DOHH2 (cell line): ENCODE data around the gene ABCA5.
"Not testable (repeated sequence)": the region's sequence is repeated elsewhere in the genome, so short reads cannot be mapped to it uniquely, and the experiment has no call there.

Experiments used
- H3F3A ChIP-seq: fragments of 200-600 bp; sonication (generic), shearing (Covaris generic); 2 replicates; pipeline ENCODE4 v1.6.0; 2016; ENCODE audit warnings: antibody characterized with exemption, mild to moderate bottlenecking; ENCODE audit not compliant: control insufficient read depth, insufficient read depth
- H3K27ac ChIP-seq: fragments of 200-600 bp; sonication (generic); 2 replicates; pipeline ENCODE4 v1.5.1; 2014; ENCODE audit warnings: low read depth, mild to moderate bottlenecking, low read length, moderate library complexity
- H3K27me3 ChIP-seq: fragments of 200-600 bp; sonication (generic); 2 replicates; pipeline ENCODE4 v1.6.1; 2014; ENCODE audit warnings: mild to moderate bottlenecking, low read length, mixed read lengths; ENCODE audit not compliant: control insufficient read depth
- H3K36me3 ChIP-seq: fragments of 200-600 bp; sonication (generic); 2 replicates; pipeline ENCODE4 v1.6.1; 2014; ENCODE audit warnings: mild to moderate bottlenecking, low read length, moderate library complexity, mixed read lengths; ENCODE audit not compliant: control insufficient read depth
- H3K4me1 ChIP-seq: fragments of 200-600 bp; sonication (generic); 2 replicates; pipeline ENCODE4 v1.6.1; 2014; ENCODE audit warnings: mild to moderate bottlenecking, low read length, mixed read lengths; ENCODE audit not compliant: control insufficient read depth
- H3K4me2 ChIP-seq: fragments of 200-600 bp; sonication (generic); 2 replicates; pipeline ENCODE4 v1.6.0; 2014; ENCODE audit warnings: mild to moderate bottlenecking, low read length, moderate library complexity
- H3K4me3 ChIP-seq: fragments of 200-600 bp; sonication (generic); 2 replicates; pipeline ENCODE4 v1.5.1; 2014; ENCODE audit warnings: mild to moderate bottlenecking, low read length, mixed read lengths
- H3K79me2 ChIP-seq: fragments of 200-600 bp; sonication (generic); 2 replicates; pipeline ENCODE4 v1.6.1; 2014; ENCODE audit warnings: mild to moderate bottlenecking, low read length, mixed read lengths; ENCODE audit not compliant: control insufficient read depth
- H3K9me2 ChIP-seq: fragments of 200-600 bp; sonication (generic); replicated peaks from 2 replicates; pipeline ENCODE4 v1.6.1; 2014; ENCODE audit warnings: mild to moderate bottlenecking, low read length, mixed read lengths; ENCODE audit not compliant: control insufficient read depth
- H3K9me3 ChIP-seq: fragments of 200-600 bp; sonication (generic); 2 replicates; pipeline ENCODE4 v1.6.1; 2014; ENCODE audit warnings: antibody characterized with exemption, low read length, mixed read lengths; ENCODE audit not compliant: control insufficient read depth, insufficient read depth
- H4K20me1 ChIP-seq: fragments of 200-600 bp; sonication (generic); 2 replicates; pipeline ENCODE4 v1.6.0; 2014; ENCODE audit warnings: low read depth, mild to moderate bottlenecking, antibody characterized with exemption, low read length, moderate library complexity; ENCODE audit not compliant: control insufficient read depth, insufficient read depth
- CTCF ChIP-seq: fragments of 200-600 bp; sonication (generic); IDR thresholded peaks from one replicate; pipeline ENCODE4 v1.5.1; 2014; ENCODE audit warnings: antibody characterized with exemption, mild to moderate bottlenecking, low read depth, low read length; ENCODE audit not compliant: poor library complexity, severe bottlenecking
- EZH2phosphoT487 ChIP-seq: fragments of 200-600 bp; sonication (generic); IDR thresholded peaks from 2 replicates; pipeline ENCODE4 v1.6.1; 2017; ENCODE audit warnings: borderline replicate concordance, mild to moderate bottlenecking, antibody characterized with exemption, low read length, moderate library complexity, mixed read lengths

The ABCA5 gene

GRCh38 chr17:69286257-69286656 is 40.7 kb downstream of the ABCA5 start:
- no peak overlapping the region for H3K4me2 ChIP-seq

GRCh38 chr17:69284646-69285045 is 42.3 kb downstream of the ABCA5 start:
- Histone ChIP-seq H3K79me2 (no peaks in the 10 kb centered on the region), H3K4me3 (no peak overlapping the region), H3K9me3 (no peaks in the 10 kb centered on the region)

More at GRCh38 chr17:69286257-69286656, 40.7 kb downstream of the ABCA5 start:
- Histone ChIP-seq H3K27me3 (no peaks in the 10 kb centered on the region), H3K9me2 (no peaks in the 10 kb centered on the region), H3F3A (no peaks in the 10 kb centered on the region), H3K9me3 (no peaks in the 10 kb centered on the region), H3K4me3 (no peak overlapping the region), H3K27ac (no peak overlapping the region), H3K36me3 (no peaks in the 10 kb centered on the region), H3K79me2 (no peaks in the 10 kb centered on the region), H3K4me1 (no peaks in the 10 kb centered on the region), H4K20me1 (no peaks in the 10 kb centered on the region)
- TF ChIP-seq CTCF: no peak
- no peak for TF ChIP-seq EZH2phosphoT487

GRCh38 chr17:69282002-69282401 is 44.9 kb downstream of the ABCA5 start:
- no peaks in the 10 kb centered on the region for H3K79me2 ChIP-seq
- H3K4me2 ChIP-seq: no peak overlapping the region
- H3K4me1 ChIP-seq: no peaks in the 10 kb centered on the region
- TF ChIP-seq CTCF (no peak), EZH2phosphoT487 (no peak)
- H3K9me2 ChIP-seq: no peaks in the 10 kb centered on the region
- H4K20me1 ChIP-seq: no peaks in the 10 kb centered on the region
- H3K36me3 ChIP-seq: no peaks in the 10 kb centered on the region
- no peaks in the 10 kb centered on the region for H3K27me3 ChIP-seq
- no peaks in the 10 kb centered on the region for H3F3A ChIP-seq
- no peak overlapping the region for H3K27ac ChIP-seq
- no peak overlapping the region for H3K4me3 ChIP-seq
- no peaks in the 10 kb centered on the region for H3K9me3 ChIP-seq

More at GRCh38 chr17:69284646-69285045, 42.3 kb downstream of the ABCA5 start:
- Histone ChIP-seq H3K27me3 (no peaks in the 10 kb centered on the region), H3K9me2 (no peaks in the 10 kb centered on the region), H3K36me3 (no peaks in the 10 kb centered on the region), H3K27ac (no peak overlapping the region), H3K4me2 (no peak overlapping the region), H3F3A (no peaks in the 10 kb centered on the region), H3K4me1 (no peaks in the 10 kb centered on the region), H4K20me1 (no peaks in the 10 kb centered on the region)
- TF ChIP-seq CTCF: no peak
- TF ChIP-seq EZH2phosphoT487: no peak

- H3K79me2 ChIP-seq, H4K20me1 ChIP-seq, H3K9me2 ChIP-seq, H3F3A ChIP-seq, H3K4me3 ChIP-seq, H3K27me3 ChIP-seq, H3K9me3 ChIP-seq, H3K36me3 ChIP-seq, H3K27ac ChIP-seq, H3K4me1 ChIP-seq, H3K4me2 ChIP-seq: not testable (repeated sequence)
These were observed 50.7 kb downstream of the ABCA5 start for GRCh38 chr17:69276279-69276678.
